Psoas muscle (tissue), 8 donors: ENCODE results near the gene SDCCAG8. TPM values are rescaled to one million over a fixed set of nuclear protein-coding genes. Genes with fewer than 3 reads are reported as not detected.

Experiments used
- ATAC-seq, 4 donors: fragments of 200-7000 bp; cut with Tn5 transposase; one replicate each; pipeline ENCODE4 v1.9.1; 2020; ENCODE audit warnings: moderate library complexity in 3 of 4, mild to moderate bottlenecking in 2 of 4
- DNase-seq, 2 donors: peaks; one replicate each; pipeline ENCODE4 v3.0.0-alpha.2; 2020
- H3K27ac ChIP-seq: fragments of 200-600 bp; one replicate; pipeline ENCODE4 v1.8.0; 2022
- H3K27me3 ChIP-seq, 3 donors: fragments of 200-600 bp in 1 of 3; one replicate each; pipeline versions ENCODE4 v1.6.1 to v1.8.0; 2013 to 2022; ENCODE audit warnings: low read length in 2 of 3, mild to moderate bottlenecking in 2 of 3, moderate library complexity in 1 of 3; ENCODE audit not compliant: insufficient read depth in 3 of 3
- H3K36me3 ChIP-seq, 2 donors: fragments of 200-600 bp in 1 of 2; one replicate each; pipeline versions ENCODE4 v1.6.1 to v1.8.0; 2013 to 2022; ENCODE audit warnings: low read depth in 1 of 2, mild to moderate bottlenecking in 1 of 2, moderate library complexity in 1 of 2; ENCODE audit not compliant: insufficient read depth in 1 of 2
- H3K4me1 ChIP-seq: fragments of 200-600 bp; one replicate; pipeline ENCODE4 v1.8.0; 2022
- H3K4me3 ChIP-seq: fragments of 200-600 bp; one replicate; pipeline ENCODE4 v1.8.0; 2022; ENCODE audit warnings: mild to moderate bottlenecking
- H3K9me3 ChIP-seq: fragments of 200-600 bp; one replicate; pipeline ENCODE4 v1.8.0; 2022
- WGBS, 3 donors: extraction: QIAGEN DNeasy Blood & Tissue Kit; methylation state at CpG; one replicate each; pipeline versions ENCODE4 v1.1.6 to v1.1.7; 2013; 5-methylcytosine and 5-hydroxymethylcytosine counted together
- intact Hi-C, 2 donors: fragments of 100-400 bp; cut with DNase I; formaldehyde crosslinking; loops; one replicate each; pipeline versions ENCODE4 v1.11.0 to v1.14.2; 2022
- polyA plus RNA-seq, 3 donors: library from polyadenylated mRNA; stranded (reverse); fragments of 200-250 nt; gene quantifications; one replicate each; pipeline ENCODE4 v1.2.3, GENCODE V29; 2013
- total RNA-seq, 4 donors: library from RNA; stranded (reverse); fragmentation: NEBNext Ultra II Directional in 2 of 4; extraction: Animal tissue kit (Norgen Biotek cat#: 25700) in 2 of 4; gene quantifications; one replicate each; pipeline versions ENCODE4 v1.2.1 to v1.2.4, GENCODE V29; 2021 to 2023
- TF ChIP-seq, protein P1 (sequence below): fragments of 200-600 bp; IDR thresholded peaks from one replicate; pipeline ENCODE4 v1.8.0; 2022; ENCODE audit warnings: antibody characterized with exemption
- donor health status: healthy with polysubstance abuse.
- donor health status: DM: no; HTN: no; CAD: no; lungs with moderate emphysema.
- donor health status: Bipolar disorder and iron deficiency.
- donor health status: healthy.
- donor health status: DM: yes; HTN: yes; CAD: no.
- donor health status: DM: no; HTN: no; CAD: no.
- donor health status: DM: no; HTN: no; CAD: no.
- donor health status: DM: yes; HTN: yes; CAD: no.

Gene SDCCAG8
- total and polyA plus RNA-seq, 7 donors = 6.4 to 27.6 (median 20.9) TPM

DNA sequence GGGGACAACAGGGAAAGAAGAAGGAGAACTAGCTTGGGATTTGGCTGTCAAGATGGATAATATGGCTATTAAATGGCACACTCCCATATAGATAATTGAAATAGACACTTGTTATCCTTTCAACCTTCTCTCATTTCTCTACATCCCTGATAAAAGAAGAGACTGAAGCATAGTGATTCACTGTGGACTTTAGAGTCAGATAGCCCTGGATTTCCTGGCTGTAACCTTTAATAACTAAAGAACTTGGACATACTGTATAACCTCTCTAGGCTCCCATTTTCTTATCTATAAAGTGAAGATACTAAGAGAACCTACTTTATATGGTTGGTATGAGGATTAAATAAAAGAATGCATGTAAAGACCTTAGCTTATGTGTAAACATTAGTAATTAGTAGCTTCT, 152.6 kb downstream of the SDCCAG8 start:
- intact Hi-C loops = loop anchor here in 1 of 2 donors (2.0 kb wide), 1 partner anchor 64 kb away; no protein-coding TSS in a partner anchor

DNA sequence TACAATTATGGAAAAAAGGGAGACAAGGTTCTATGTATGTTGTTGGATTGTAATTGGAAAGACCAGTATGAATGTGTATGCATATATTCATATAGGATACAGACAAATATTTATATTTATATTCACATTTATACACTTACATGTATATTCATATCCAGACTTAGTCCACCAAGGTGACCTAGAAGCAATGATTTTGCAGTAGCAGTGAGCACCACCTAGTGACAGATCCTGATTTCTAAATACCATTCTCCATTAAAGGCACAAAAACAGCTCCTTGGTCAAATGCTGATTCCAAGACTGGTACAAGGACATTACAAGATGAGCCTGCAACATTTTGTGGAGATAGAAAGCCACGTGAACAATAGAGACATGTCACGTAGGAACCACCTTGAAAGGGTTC, 153.4 kb downstream of the SDCCAG8 start:
- Histone ChIP-seq H3K27me3 (no peaks in the 10 kb centered on the region), H3K27ac (no peak overlapping the region), H3K36me3 (peaks cover 0 to 5% of the 10 kb centered on the region in 2 donors), H3K9me3 (no peaks in the 10 kb centered on the region), H3K4me3 (no peak overlapping the region), H3K4me1 (no peaks in the 10 kb centered on the region)
- no peak for DNase-seq
- 95 to 96% (median 96%) methylated on average over 2 of the region's 2 CpGs for WGBS, 3 donors
- ATAC-seq = peak in 2 of 4 donors; percentile 44 to 54
- intact Hi-C loops = loop anchor here in 1 of 2 donors (2.0 kb wide), 1 partner anchor 64 kb away; no protein-coding TSS in a partner anchor
- TF ChIP-seq, protein P1, sequence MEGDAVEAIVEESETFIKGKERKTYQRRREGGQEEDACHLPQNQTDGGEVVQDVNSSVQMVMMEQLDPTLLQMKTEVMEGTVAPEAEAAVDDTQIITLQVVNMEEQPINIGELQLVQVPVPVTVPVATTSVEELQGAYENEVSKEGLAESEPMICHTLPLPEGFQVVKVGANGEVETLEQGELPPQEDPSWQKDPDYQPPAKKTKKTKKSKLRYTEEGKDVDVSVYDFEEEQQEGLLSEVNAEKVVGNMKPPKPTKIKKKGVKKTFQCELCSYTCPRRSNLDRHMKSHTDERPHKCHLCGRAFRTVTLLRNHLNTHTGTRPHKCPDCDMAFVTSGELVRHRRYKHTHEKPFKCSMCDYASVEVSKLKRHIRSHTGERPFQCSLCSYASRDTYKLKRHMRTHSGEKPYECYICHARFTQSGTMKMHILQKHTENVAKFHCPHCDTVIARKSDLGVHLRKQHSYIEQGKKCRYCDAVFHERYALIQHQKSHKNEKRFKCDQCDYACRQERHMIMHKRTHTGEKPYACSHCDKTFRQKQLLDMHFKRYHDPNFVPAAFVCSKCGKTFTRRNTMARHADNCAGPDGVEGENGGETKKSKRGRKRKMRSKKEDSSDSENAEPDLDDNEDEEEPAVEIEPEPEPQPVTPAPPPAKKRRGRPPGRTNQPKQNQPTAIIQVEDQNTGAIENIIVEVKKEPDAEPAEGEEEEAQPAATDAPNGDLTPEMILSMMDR = peak; percentile 48

More for the DNA sequence above, 152.6 kb downstream of the SDCCAG8 start:
- Histone ChIP-seq H3K4me1 (no peaks in the 10 kb centered on the region), H3K27ac (no peak overlapping the region), H3K27me3 (no peaks in the 10 kb centered on the region), H3K36me3 (peaks cover 0 to 5% of the 10 kb centered on the region in 2 donors), H3K9me3 (no peaks in the 10 kb centered on the region), H3K4me3 (no peak overlapping the region)
- TF ChIP-seq, protein P1 = no peak
- no peak for ATAC-seq
- no peak for DNase-seq

DNA sequence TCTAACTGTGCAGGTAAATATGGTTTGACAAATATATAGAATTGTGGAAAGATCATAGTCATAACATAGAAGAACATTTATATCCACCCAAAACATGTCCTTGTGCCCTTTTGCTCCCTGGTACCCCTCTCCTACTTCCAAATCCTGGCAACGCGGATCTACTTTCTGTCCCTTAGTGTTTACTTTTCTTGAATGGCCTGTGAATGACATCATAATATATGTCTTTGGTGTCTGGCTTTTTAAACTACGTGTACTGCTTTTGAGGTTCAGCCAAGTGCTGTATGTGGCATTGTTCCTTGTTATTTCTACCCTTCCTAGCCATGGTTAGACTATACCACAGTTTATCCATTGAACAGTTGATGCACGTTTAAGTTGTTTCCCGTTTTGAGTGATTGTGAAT, 155.6 kb downstream of the SDCCAG8 start:
- no peaks in the 10 kb centered on the region for H3K27me3 ChIP-seq
- H3K4me3 ChIP-seq = no peak overlapping the region
- intact Hi-C loops = no loop called here
- ATAC-seq (no peak), DNase-seq (no peak)
- TF ChIP-seq, protein P1 = no peak
- WGBS, 3 donors = 74 to 88% (median 84%) methylated on average over 5 of the region's 5 CpGs
- H3K36me3 ChIP-seq = peaks cover 0 to 15% of the 10 kb centered on the region in 2 donors
- no peak overlapping the region for H3K27ac ChIP-seq
- no peaks in the 10 kb centered on the region for H3K9me3 ChIP-seq
- H3K4me1 ChIP-seq = no peaks in the 10 kb centered on the region

DNA sequence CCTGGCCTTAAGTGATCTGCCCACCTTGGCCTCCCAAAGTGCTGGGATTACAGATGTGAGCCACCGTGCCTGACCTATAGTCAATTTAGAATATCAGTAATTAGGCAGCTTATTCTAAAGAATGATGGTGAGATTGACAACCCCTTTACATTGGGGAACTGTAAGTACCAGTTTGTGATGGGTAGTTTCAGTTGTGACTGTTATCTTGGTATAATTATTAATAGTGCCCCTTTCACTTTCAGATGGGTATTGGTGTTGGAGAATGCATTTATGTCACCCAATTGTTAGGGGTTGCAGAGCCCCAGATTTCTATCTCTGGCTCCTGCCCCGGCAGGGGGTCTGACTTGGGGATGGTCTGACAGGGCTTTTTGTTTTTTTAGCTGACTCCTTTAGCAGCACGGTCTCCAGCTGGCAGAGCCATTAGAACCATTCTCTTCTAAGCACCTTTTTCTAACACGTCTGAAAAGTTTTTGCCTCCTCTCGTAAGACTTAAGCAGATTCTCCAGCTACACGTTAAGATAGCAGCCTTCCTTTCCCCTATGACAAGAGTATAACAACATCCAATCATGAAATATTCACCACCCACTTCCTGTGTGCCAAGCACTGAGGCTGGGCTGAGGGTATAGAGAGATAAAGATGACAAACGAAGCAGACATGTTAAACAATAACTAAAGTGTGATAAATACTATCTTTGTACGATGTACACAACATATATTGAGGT, 157.8 kb downstream of the SDCCAG8 start:
- intact Hi-C loops = no loop called here
- DNase-seq = no peak
- peaks cover 0 to 34% of the 10 kb centered on the region in 2 donors for H3K36me3 ChIP-seq
- ATAC-seq = no peak
- TF ChIP-seq, protein P1 = no peak
- no peaks in the 10 kb centered on the region for H3K9me3 ChIP-seq
- H3K4me1 ChIP-seq = no peaks in the 10 kb centered on the region
- WGBS, 3 donors = 79 to 84% (median 81%) methylated on average over 8 of the region's 8 CpGs
- no peak overlapping the region for H3K4me3 ChIP-seq
- no peak overlapping the region for H3K27ac ChIP-seq
- H3K27me3 ChIP-seq = no peaks in the 10 kb centered on the region

DNA sequence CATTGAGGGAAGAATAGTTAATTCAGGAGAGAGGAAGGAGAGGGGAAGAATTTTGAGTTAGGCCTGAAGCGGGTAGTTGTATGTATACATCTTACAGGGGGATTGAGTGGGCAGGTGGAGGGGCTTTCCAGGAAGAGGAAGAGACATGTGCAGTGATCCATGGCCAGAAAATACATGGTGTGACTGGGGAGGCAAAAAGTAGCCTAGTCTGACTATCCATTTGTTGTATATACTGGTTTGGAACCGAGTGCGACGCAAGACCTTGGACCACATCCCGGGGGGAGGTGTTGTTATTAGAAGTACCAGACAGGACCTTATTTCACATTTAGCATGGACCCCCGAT, 158.3 kb downstream of the SDCCAG8 start:
- DNase-seq (no peak), ATAC-seq (no peak)
- intact Hi-C loops = no loop called here
- no peaks in the 10 kb centered on the region for H3K9me3 ChIP-seq
- 97 to 99% (median 98%) methylated on average over 6 of the region's 6 CpGs for WGBS, 3 donors
- H3K36me3 ChIP-seq = peaks cover 0 to 39% of the 10 kb centered on the region in 2 donors
- TF ChIP-seq, protein P1 = no peak
- no peaks in the 10 kb centered on the region for H3K27me3 ChIP-seq
- no peaks in the 10 kb centered on the region for H3K4me1 ChIP-seq
- no peak overlapping the region for H3K27ac ChIP-seq
- no peak overlapping the region for H3K4me3 ChIP-seq
